ENCODE results near the gene TADA2B. TPM values are rescaled to one million over a fixed set of nuclear protein-coding genes. Genes with fewer than 3 reads are reported as not detected.

Gene TADA2B
- total and polyA plus RNA-seq, 10 of the 15 experiments (the other 5 are each of a cell fraction or from before 2014, with no cell fraction given), result 0.66 to 12.0 (median 5.6) TPM

- FAIRE-seq, result no peak
- Histone ChIP-seq H3K27me3 (replicated peaks in 1 of 2; ENCODE audit: control insufficient read depth in 2 of 2, insufficient read depth in 2 of 2, low read length in 1 of 2) (no peaks in the 10 kb centered on the region), H2AFZ (ENCODE audit: control insufficient read depth, low read depth, low read length) (no peak overlapping the region), H3K4me2 (ENCODE audit: control insufficient read depth, insufficient read depth) (no peak overlapping the region), H3K36me3 (ENCODE audit: control insufficient read depth in 2 of 2, insufficient read depth in 2 of 2, low read length in 1 of 2) (no peaks in the 10 kb centered on the region), H3K4me3 (no peak overlapping the region), H3K9ac (ENCODE audit: control insufficient read depth, insufficient read depth, low read length) (no peak overlapping the region), H3K9me3 (replicated peaks; ENCODE audit: control insufficient read depth, insufficient read depth, low read length) (no peaks in the 10 kb centered on the region), H4K20me1 (ENCODE audit: control insufficient read depth, insufficient read depth) (no peaks in the 10 kb centered on the region; the same call in 1 of the 2 replicates), H3K79me2 (ENCODE audit: control insufficient read depth, insufficient read depth, low read length) (no peaks in the 10 kb centered on the region), H3K4me1 (ENCODE audit: control insufficient read depth, insufficient read depth, low read length) (no peaks in the 10 kb centered on the region), H3K27ac (ENCODE audit: control insufficient read depth, insufficient read depth) (no peak overlapping the region)
- intact Hi-C loops (cut with micrococcal nuclease; ENCODE audit: unreplicated experiment) (no loop called here), in situ Hi-C loops (cut with MboI) (no loop called here)
- POLR2A ChIA-PET, result interaction anchor here (0.8 kb wide), 1 partner anchor 8 kb away, joined by 3 read pairs; no protein-coding TSS in a partner anchor
- CTCF ChIA-PET, result interaction anchor here (0.7 to 1.0 kb wide), 3 partner anchors 10 to 35 kb away, joined by 3 to 4 read pairs (median 4); partner anchors contain the start of gene TADA2B
- TF ChIP-seq KDM1A (IDR thresholded peaks at IDR 0.05; ENCODE audit: borderline replicate concordance) (no peak), ASH2L (IDR thresholded peaks at IDR 0.05; ENCODE audit: borderline replicate concordance, low read depth) (no peak), TCF7 (IDR thresholded peaks at IDR 0.05; ENCODE audit: borderline replicate concordance) (no peak), PAX5 (IDR thresholded peaks at IDR 0.05; ENCODE audit: borderline replicate concordance, low read depth, low read length) (no peak), RAD21 (IDR thresholded peaks at IDR 0.05; ENCODE audit: insufficient read depth, low read depth, low read length) (no peak), HDAC2 (IDR thresholded peaks at IDR 0.05) (no peak), RELA (IDR thresholded peaks at IDR 0.05; ENCODE audit: borderline replicate concordance, partially characterized antibody) (no peak), RELB (IDR thresholded peaks at IDR 0.05; ENCODE audit: low read depth) (no peak), MYC (IDR thresholded peaks at IDR 0.05; ENCODE audit: insufficient read depth, insufficient read length, insufficient replicate concordance, low read length, severe bottlenecking) (no peak), POLR2AphosphoS2 (IDR thresholded peaks at IDR 0.05; ENCODE audit: low read depth, low read length) (no peak), ATF7 (IDR thresholded peaks at IDR 0.05; ENCODE audit: low read depth) (no peak), SMC3 (IDR thresholded peaks at IDR 0.05; ENCODE audit: borderline replicate concordance, low read length) (no peak), SREBF1 (IDR thresholded peaks at IDR 0.05; ENCODE audit: low read length) (no peak), SP1 (IDR thresholded peaks at IDR 0.05; ENCODE audit: low read depth, low read length) (no peak), MTA2 (IDR thresholded peaks at IDR 0.05; ENCODE audit: low read depth) (no peak), BHLHE40 (IDR thresholded peaks at IDR 0.05; ENCODE audit: borderline replicate concordance in 1 of 2, low read depth in 2 of 2, low read length in 1 of 2) (no peak), IRF4 (IDR thresholded peaks at IDR 0.05; ENCODE audit: low read depth, low read length) (no peak), ATF3 (IDR thresholded peaks at IDR 0.05; ENCODE audit: borderline replicate concordance, extremely low read depth, low read depth, low read length) (no peak), USF1 (IDR thresholded peaks at IDR 0.05; ENCODE audit: borderline replicate concordance, extremely low read length, insufficient read depth, low read depth, low read length) (no peak), E2F8 (IDR thresholded peaks at IDR 0.05; ENCODE audit: low read depth, partially characterized antibody) (no peak)
- 58% methylated on average over 12 of the region's 12 CpGs for WGBS (ENCODE audit: insufficient coverage, insufficient replicate concordance, low lambda C conversion rate, missing lambda C conversion rate)
- no peak for ATAC-seq
- RAD21 ChIA-PET (ENCODE audit: unreplicated experiment), result no interaction called here
- SMC1A ChIA-PET (ENCODE audit: uncharacterized antibody, unreplicated experiment), result no interaction called here
- DNase-seq (ENCODE audit: low read depth, low spot score), result no peak
- no TSS peak for BruUV-seq (replicated peaks)
Measured at GRCh38 chr4:7077371-7077770, 34.2 kb downstream of the TADA2B start.

Data from GM12878 (cell line).